ENCODE data around the gene DNM1. TPM values are rescaled to one million over a fixed set of nuclear protein-coding genes. Genes with fewer than 3 reads are reported as not detected.

DNM1 gene
- total and polyA plus RNA-seq, 2 of the 8 experiments (the other 6 are each of a cell fraction or from before 2014, with no cell fraction given) = 34.3 to 62.7 TPM

DNA sequence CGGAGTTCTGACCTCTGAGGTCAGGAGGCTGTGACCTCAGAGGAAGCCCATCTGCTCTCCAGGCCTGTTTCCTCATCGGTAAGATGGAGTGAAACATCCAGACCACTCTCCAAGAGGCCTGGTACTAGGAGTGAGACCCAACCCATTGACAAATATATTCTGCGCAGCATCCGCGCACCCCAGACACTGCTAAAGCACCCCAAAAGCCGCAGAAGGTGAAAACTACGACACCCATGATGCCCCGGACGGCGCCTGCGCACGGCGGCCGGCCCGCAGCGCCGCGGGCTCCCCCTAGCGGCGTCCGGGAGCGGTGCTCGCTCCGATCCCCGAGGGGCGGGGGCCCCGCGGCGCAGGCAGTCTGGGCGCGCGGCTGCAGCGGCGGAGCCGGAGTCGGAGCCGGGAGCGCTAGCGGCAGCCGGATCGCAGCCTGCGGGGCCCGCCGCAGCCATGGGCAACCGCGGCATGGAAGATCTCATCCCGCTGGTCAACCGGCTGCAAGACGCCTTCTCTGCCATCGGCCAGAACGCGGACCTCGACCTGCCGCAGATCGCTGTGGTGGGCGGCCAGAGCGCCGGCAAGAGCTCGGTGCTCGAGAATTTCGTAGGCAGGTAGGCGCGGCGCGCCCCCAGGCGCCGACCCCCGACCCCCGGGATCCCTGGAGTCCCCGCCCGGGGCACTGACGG, at the start of gene DNM1 (continued):
- TF ChIP-seq BCL11A (IDR thresholded peaks at IDR 0.05; ENCODE audit: low read depth in 2 of 2, low read length in 2 of 2) (no peak), YY1 (IDR thresholded peaks at IDR 0.05; ENCODE audit: low read depth, low read length) (no peak), ZNF274 (IDR thresholded peaks at IDR 0.05; ENCODE audit: borderline replicate concordance, extremely low read depth, low read length) (no peak), SAP30 (IDR thresholded peaks at IDR 0.05; ENCODE audit: insufficient read depth, insufficient replicate concordance, low read length) (no peak), SUZ12 (IDR thresholded peaks at IDR 0.05; ENCODE audit: low read length) (no peak), RXRA (IDR thresholded peaks at IDR 0.05; ENCODE audit: insufficient read depth, low read depth, low read length) (no peak), GTF2F1 (IDR thresholded peaks at IDR 0.05; ENCODE audit: borderline replicate concordance, low read depth, low read length) (no peak), RNF2 (IDR thresholded peaks at IDR 0.05; ENCODE audit: borderline replicate concordance, low read depth, low read length, missing control alignments, poor library complexity, severe bottlenecking) (no peak), KDM1A (IDR thresholded peaks at IDR 0.05; ENCODE audit: borderline replicate concordance, low read length) (no peak)
- TF ChIP-seq, protein P1, sequence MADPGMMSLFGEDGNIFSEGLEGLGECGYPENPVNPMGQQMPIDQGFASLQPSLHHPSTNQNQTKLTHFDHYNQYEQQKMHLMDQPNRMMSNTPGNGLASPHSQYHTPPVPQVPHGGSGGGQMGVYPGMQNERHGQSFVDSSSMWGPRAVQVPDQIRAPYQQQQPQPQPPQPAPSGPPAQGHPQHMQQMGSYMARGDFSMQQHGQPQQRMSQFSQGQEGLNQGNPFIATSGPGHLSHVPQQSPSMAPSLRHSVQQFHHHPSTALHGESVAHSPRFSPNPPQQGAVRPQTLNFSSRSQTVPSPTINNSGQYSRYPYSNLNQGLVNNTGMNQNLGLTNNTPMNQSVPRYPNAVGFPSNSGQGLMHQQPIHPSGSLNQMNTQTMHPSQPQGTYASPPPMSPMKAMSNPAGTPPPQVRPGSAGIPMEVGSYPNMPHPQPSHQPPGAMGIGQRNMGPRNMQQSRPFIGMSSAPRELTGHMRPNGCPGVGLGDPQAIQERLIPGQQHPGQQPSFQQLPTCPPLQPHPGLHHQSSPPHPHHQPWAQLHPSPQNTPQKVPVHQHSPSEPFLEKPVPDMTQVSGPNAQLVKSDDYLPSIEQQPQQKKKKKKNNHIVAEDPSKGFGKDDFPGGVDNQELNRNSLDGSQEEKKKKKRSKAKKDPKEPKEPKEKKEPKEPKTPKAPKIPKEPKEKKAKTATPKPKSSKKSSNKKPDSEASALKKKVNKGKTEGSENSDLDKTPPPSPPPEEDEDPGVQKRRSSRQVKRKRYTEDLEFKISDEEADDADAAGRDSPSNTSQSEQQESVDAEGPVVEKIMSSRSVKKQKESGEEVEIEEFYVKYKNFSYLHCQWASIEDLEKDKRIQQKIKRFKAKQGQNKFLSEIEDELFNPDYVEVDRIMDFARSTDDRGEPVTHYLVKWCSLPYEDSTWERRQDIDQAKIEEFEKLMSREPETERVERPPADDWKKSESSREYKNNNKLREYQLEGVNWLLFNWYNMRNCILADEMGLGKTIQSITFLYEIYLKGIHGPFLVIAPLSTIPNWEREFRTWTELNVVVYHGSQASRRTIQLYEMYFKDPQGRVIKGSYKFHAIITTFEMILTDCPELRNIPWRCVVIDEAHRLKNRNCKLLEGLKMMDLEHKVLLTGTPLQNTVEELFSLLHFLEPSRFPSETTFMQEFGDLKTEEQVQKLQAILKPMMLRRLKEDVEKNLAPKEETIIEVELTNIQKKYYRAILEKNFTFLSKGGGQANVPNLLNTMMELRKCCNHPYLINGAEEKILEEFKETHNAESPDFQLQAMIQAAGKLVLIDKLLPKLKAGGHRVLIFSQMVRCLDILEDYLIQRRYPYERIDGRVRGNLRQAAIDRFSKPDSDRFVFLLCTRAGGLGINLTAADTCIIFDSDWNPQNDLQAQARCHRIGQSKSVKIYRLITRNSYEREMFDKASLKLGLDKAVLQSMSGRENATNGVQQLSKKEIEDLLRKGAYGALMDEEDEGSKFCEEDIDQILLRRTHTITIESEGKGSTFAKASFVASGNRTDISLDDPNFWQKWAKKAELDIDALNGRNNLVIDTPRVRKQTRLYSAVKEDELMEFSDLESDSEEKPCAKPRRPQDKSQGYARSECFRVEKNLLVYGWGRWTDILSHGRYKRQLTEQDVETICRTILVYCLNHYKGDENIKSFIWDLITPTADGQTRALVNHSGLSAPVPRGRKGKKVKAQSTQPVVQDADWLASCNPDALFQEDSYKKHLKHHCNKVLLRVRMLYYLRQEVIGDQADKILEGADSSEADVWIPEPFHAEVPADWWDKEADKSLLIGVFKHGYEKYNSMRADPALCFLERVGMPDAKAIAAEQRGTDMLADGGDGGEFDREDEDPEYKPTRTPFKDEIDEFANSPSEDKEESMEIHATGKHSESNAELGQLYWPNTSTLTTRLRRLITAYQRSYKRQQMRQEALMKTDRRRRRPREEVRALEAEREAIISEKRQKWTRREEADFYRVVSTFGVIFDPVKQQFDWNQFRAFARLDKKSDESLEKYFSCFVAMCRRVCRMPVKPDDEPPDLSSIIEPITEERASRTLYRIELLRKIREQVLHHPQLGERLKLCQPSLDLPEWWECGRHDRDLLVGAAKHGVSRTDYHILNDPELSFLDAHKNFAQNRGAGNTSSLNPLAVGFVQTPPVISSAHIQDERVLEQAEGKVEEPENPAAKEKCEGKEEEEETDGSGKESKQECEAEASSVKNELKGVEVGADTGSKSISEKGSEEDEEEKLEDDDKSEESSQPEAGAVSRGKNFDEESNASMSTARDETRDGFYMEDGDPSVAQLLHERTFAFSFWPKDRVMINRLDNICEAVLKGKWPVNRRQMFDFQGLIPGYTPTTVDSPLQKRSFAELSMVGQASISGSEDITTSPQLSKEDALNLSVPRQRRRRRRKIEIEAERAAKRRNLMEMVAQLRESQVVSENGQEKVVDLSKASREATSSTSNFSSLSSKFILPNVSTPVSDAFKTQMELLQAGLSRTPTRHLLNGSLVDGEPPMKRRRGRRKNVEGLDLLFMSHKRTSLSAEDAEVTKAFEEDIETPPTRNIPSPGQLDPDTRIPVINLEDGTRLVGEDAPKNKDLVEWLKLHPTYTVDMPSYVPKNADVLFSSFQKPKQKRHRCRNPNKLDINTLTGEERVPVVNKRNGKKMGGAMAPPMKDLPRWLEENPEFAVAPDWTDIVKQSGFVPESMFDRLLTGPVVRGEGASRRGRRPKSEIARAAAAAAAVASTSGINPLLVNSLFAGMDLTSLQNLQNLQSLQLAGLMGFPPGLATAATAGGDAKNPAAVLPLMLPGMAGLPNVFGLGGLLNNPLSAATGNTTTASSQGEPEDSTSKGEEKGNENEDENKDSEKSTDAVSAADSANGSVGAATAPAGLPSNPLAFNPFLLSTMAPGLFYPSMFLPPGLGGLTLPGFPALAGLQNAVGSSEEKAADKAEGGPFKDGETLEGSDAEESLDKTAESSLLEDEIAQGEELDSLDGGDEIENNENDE (IDR thresholded peaks at IDR 0.05; ENCODE audit: insufficient replicate concordance, low read length) = no peak
